Loucy (cell line): ENCODE measurements around the gene MAFB.

Experiments used
- CTCF ChIP-seq: fragments of 200-600 bp; sonication (generic); conservative IDR thresholded peaks from 2 replicates; pipeline ENCODE4 v1.5.1; 2014; ENCODE audit warnings: mild to moderate bottlenecking, antibody characterized with exemption, low read length
- EZH2phosphoT487 ChIP-seq: fragments of 200-600 bp; IDR thresholded peaks from 2 replicates; pipeline ENCODE4 v1.6.1; 2018; ENCODE audit warnings: antibody characterized with exemption, mild to moderate bottlenecking, moderate library complexity, borderline replicate concordance

DNA sequence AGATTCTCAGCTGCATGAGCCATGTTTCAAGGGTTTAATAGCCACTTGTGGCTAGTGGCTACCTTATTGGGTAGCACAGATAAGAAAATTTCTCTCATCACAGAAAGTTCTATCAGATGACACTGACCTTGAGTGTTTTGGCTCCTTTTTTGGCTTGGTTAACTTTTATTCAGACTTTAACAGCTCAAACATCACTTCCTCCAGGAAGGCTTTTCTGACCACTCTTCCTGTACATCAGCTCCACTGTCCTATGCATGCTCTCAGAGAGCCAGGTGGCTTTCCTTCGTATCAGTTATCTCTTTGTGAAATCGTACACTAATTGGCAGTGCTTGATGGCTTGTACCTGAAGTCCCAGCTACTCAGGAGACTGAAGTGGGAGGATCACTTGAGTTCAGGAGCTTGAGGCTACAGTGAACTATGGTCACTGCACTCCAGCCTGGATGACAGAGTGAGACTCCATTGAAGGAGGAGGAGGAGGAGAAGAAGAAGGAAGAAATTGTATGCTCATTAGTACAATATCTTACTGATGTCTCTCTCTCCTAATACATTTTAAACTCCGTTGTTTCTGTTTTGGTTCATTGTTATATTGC, 10.7 kb downstream of the MAFB start:
- TF ChIP-seq CTCF (no peak), EZH2phosphoT487 (no peak)
